Measurements from ENCODE around the gene TRIM37.
"Not testable (repeated sequence)": the region's sequence is repeated elsewhere in the genome, so short reads cannot be mapped to it uniquely, and the experiment has no call there.

TRIM37 gene, protein sequence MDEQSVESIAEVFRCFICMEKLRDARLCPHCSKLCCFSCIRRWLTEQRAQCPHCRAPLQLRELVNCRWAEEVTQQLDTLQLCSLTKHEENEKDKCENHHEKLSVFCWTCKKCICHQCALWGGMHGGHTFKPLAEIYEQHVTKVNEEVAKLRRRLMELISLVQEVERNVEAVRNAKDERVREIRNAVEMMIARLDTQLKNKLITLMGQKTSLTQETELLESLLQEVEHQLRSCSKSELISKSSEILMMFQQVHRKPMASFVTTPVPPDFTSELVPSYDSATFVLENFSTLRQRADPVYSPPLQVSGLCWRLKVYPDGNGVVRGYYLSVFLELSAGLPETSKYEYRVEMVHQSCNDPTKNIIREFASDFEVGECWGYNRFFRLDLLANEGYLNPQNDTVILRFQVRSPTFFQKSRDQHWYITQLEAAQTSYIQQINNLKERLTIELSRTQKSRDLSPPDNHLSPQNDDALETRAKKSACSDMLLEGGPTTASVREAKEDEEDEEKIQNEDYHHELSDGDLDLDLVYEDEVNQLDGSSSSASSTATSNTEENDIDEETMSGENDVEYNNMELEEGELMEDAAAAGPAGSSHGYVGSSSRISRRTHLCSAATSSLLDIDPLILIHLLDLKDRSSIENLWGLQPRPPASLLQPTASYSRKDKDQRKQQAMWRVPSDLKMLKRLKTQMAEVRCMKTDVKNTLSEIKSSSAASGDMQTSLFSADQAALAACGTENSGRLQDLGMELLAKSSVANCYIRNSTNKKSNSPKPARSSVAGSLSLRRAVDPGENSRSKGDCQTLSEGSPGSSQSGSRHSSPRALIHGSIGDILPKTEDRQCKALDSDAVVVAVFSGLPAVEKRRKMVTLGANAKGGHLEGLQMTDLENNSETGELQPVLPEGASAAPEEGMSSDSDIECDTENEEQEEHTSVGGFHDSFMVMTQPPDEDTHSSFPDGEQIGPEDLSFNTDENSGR

DNA sequence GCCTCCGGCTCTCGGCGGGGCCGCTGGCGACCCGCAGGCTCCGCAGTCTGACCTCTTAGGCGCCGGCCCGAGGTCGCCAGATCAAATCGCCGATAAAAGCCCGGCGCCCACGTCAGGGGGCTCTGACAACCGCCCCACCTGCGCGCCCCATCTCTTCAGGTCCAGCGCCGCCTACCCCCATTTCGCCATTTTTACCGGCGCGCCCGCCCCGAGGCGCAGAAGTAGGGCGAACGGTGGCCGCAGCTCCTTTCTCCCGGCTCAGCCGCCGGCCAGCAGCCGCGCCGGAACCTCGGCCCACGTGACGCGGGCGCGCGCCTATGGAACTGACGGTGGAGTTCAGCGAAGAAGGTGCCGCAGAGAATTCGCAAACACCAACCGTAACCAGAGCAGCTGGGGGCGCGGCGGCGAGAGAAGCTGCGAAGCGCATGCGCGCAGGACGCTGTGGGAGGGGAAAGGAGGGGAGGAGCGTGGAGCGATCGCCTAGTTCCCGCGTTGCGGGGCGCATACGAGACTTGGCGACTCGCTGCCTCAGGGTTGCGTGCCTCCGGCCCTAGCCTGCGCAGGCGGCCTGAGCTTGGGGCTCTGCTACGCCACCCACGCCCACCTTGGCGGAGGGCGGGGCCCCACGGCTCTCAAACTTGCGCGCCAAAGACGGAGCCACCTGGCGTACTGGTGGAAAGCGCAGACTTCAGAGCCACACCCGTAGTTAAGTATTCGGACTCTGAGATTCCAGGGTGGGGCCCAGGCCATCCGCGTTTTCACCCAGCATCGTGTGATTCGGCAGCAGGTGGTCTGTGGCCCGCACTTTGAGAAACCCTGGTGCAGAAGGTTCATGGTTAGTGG lies at the start of gene TRIM37:
Gene TRIM37 (minus strand): TSS at position 418 of the 843 bp plus-strand sequence. CDS start 419 bp downstream, outside the sequence.
- peak; percentile 95 for DNase-seq (ENCODE audit: low spot score)

- DNase-seq (ENCODE audit: low spot score): peak; percentile 99
These were observed 48.9 kb upstream of the TRIM37 start, which contains the start of gene PRR11 for GRCh38 chr17:59155439-59156177. Gene PRR11 (plus strand): TSS chr17:59155746. CDS start chr17:59169753, 14,007 bp downstream.

DNA sequence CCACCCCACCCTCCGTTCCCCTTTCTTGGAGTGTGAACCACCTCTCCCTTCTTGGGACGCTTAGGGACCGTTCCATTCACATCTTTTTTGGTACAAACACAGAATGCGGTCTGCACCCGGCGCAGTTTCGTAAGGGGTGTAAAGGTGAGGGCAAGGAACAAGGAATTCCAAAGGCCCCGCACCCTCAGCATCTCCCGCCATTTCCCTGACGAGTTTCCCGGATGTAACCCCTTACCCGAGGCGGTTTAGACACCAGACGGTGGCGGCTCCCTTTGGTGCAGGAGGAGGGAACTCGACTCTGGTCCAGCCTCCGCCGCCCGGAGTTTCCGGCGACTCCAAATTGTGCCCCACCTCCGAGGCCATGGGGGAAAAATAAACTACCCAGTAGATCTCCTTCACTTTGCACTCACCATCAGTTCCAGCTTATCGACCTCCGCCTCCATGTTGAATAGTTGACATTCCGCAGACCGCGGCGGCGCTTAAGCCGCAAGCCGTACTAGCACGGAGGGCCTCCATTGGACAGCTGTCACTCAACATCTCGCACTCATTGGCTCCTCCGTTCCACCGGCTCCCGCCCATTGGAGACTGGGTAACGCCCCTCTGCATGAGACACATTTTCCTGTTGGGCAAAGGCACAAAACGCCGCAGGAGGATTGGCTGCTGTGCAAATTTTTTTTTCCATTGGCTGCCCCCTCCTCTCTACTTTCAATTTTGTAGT lies 48.2 kb upstream of the TRIM37 start, which contains the start of gene SKA2:
Gene SKA2 (minus strand): TSS at position 466 of the 718 bp plus-strand sequence. CDS start 23 bp downstream, at position 443.
- DNase-seq (ENCODE audit: low spot score): no peak

- DNase-seq (ENCODE audit: low spot score): no peak
These were observed 47.6 kb upstream of the TRIM37 start for GRCh38 chr17:59154292-59154720.

GRCh38 chr17:59152925-59153324 lies 46.2 kb upstream of the TRIM37 start:
- DNase-seq (ENCODE audit: low spot score): no peak

DNA sequence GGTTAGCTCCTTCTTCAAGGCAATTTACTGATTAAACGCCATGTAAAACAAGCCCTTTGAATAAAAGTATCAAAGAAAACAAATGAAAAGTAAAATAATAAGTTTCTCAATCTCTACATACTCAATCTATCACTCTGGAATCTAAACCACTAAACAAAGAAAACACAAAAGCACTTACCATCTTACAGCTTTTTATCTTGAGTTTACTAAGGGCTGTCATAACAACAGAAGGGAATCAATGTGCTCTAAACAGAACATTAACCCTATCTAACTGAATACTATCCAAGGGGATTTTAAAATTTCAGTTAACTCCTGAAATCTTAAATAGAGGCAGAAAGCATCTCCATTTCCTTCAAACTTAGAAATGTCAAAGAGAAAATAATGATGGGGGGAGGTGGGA lies 44.9 kb upstream of the TRIM37 start:
- DNase-seq (ENCODE audit: low spot score): no peak

- no peak for DNase-seq (ENCODE audit: low spot score)
These were observed 44.3 kb upstream of the TRIM37 start for GRCh38 chr17:59151006-59151405.

- no peak for DNase-seq (ENCODE audit: low spot score)
These were observed 43.3 kb upstream of the TRIM37 start for GRCh38 chr17:59149841-59150511.

- DNase-seq (ENCODE audit: low spot score): no peak
These were observed 42.4 kb upstream of the TRIM37 start for GRCh38 chr17:59149051-59149450.

DNA sequence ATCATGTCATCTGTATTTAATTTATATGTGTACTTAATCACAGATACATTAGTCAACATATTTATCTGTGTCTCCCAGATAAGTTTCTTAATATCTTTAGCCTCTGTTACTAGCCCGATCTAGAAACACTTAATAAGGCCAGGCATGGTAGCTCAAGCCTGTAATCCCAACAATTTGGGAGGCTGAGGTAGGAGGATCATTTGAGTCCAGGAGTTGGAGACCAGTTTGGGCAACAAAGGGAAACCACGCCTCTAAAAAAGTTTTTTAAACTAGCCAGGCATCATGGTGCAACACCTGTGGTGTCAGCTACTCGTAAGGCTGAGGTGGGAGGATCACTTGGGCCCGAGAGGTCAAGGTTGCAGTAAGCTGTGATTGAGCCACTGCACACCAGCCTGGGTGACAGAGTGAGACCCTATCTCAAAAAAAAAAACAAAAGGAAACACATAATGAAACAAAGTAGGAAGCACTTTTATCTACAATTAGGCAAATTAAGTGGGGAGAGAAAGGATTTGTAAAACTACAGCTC lies 39.0 kb upstream of the TRIM37 start:
- DNase-seq (ENCODE audit: low spot score): no peak

- DNase-seq (ENCODE audit: low spot score): no peak
These were observed 35.2 kb upstream of the TRIM37 start for GRCh38 chr17:59141860-59142259.

GRCh38 chr17:59139939-59140338 lies 33.3 kb upstream of the TRIM37 start:
- no peak for DNase-seq (ENCODE audit: low spot score)

- not testable (repeated sequence) for DNase-seq (ENCODE audit: low spot score)
These were observed 31.7 kb upstream of the TRIM37 start for GRCh38 chr17:59138339-59138738.

DNA sequence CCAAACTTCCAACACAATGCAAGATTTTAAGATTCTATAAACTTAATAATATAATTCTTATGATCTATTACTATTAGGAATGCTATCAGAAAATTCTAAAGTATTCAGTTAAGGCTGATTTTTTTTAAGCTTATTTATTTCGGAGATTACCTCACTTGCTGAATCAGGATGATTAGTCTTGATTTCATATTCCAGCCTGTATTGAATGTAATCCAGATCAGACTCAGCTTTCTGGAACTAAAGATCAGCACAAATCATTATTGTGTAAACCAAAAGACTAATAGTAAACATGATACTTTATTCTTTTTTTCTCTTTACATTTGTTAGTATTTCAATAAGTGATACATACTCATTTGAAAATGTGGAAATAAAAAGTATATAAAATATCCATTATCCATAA lies 24.5 kb upstream of the TRIM37 start:
- DNase-seq (ENCODE audit: low spot score): no peak

DNA sequence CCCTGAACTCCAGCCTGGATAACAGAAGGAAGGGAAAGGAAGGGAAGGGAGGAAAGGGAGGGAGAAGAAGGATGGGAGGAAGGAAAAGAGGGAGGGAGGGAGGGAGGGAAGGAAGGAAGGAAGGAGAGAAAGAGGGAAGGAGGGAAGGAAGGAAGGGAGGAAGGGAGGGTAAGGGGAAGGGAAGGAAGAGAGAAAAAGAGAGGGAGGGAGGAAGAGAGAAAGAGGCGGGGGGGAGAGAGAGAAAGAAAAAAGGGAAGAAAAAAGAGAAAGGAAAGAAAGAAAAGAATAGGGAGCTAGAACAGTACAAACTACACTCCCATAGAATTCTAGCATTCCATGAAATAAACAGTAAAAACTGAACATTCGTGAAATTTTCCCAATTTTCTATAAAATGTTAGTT lies 23.1 kb upstream of the TRIM37 start:
- DNase-seq (ENCODE audit: low spot score): no peak

GRCh38 chr17:59126809-59127417 lies 20.2 kb upstream of the TRIM37 start:
- DNase-seq (ENCODE audit: low spot score): no peak

DNA sequence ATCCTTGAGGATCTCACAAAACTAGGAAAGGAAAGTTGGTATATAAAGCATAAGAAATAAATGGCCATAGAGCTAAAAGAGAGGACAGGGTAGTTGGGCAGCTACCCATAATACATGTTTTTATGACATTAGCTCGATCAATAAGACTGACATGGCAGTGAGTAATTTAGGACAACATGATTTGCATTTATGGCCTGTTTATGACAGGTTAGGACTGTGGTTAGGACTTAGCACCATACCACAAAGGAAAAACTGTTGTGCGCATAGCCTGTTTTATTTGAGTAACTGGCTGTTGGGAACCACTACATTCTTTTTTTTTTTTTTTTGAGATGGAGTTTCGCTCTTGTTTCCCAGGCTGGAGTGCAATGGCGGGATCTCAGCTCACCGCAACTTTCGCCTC lies 18.0 kb upstream of the TRIM37 start:
- DNase-seq (ENCODE audit: low spot score): no peak

DNA sequence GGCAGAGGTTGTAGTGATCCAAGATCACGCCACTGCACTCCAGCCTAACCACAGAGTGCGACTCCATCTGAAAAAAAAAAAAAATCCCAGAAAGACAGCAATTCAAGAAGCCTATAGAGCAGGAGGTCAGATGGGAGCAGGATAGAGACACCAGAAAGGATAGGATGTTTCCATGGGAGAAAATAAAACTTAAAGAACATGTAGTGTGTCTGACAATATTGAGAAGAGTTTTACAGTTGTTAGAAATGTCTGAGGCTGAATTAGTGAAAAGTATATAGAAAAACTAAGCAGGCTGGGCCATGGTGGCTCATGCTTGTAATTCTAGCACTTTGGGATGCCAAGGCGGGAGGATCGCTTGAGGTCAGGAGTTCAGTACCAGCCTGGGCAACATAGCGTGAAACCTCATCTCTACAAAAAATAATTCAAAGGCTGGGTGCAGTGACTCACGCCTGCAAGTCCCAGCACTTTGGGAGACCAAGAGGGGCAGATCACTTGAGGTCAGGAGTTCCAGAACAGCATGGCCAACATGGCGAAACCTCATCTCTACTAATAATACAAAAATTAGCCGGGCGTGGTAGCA lies 15.3 kb upstream of the TRIM37 start:
- DNase-seq (ENCODE audit: low spot score): no peak

GRCh38 chr17:59115474-59115873 lies 8.8 kb upstream of the TRIM37 start:
- DNase-seq (ENCODE audit: low spot score): no peak
